Measurements from ENCODE around the gene VPS4B. TPM values are rescaled to one million over a fixed set of nuclear protein-coding genes. Genes with fewer than 3 reads are reported as not detected.

Gene VPS4B
- total RNA-seq, 1 experiment from 2014 or later = 60.2 TPM

DNA sequence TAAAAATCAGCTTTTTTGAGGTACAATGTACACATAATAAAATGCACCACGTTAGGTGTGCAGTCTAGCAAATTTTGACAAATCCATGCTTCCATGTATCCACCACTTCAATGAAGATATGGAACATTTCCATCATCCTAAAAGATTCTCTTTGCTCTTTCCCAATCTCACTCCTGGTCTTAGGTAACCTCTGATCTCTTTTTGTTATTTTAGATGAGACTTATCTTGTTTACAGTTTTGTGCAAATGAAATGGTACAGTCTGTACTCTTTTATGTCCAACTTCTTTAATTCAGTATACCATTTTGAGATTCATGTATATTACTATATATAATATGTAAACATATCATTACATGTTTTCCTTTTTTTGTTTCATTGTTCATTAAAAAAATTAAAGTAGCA, 38.1 kb upstream of the VPS4B start:
- Mint-ChIP-seq H3K4me3 (no peak overlapping the region), H3K9me3 (no peaks in the 10 kb centered on the region; a peak in 1 of 5 replicates), H3K27me3 (ENCODE audit: low read depth) (no peaks in the 10 kb centered on the region; the same call in 1 of the 2 replicates), H3K27ac (no peak overlapping the region), H3K4me1 (no peaks in the 10 kb centered on the region), H3K36me3 (ENCODE audit: insufficient read depth in 1 of 3, low read depth in 3 of 3) (no peaks in the 10 kb centered on the region)
- Histone ChIP-seq H4K20me1 (ENCODE audit: control insufficient read depth, insufficient read depth, insufficient read length) (no peaks in the 10 kb centered on the region), H3K27me3 (ENCODE audit: insufficient read depth, low read length) (no peaks in the 10 kb centered on the region), H2BK15ac (ENCODE audit: low read depth, low read length) (no peak overlapping the region), H4K8ac (replicated peaks; ENCODE audit: insufficient read length, low read depth, low read length) (no peak overlapping the region), H3K27ac (ENCODE audit: insufficient read length, low read depth, low read length) (no peak overlapping the region), H3K9ac (ENCODE audit: extremely low read depth, insufficient read length, low read length) (no peak overlapping the region), H3T11ph (ENCODE audit: low read length) (no peak overlapping the region), H3K14ac (ENCODE audit: insufficient read depth, low read length) (no peak overlapping the region), H3K4me2 (ENCODE audit: insufficient read depth, insufficient read length, low read length) (no peak overlapping the region), H2BK12ac (ENCODE audit: insufficient read length, low read depth, low read length) (no peak overlapping the region), H3K23me2 (ENCODE audit: insufficient read length, low read depth, low read length, poor library complexity, severe bottlenecking) (no peaks in the 10 kb centered on the region), H4K5ac (ENCODE audit: insufficient read length, low read depth, low read length) (no peak overlapping the region), H2AK5ac (ENCODE audit: insufficient read length, low read length) (no peak overlapping the region), H3K56ac (ENCODE audit: insufficient read length, low read depth, low read length) (no peak overlapping the region), H3K4me1 (ENCODE audit: insufficient read depth, low read length) (no peaks in the 10 kb centered on the region), H2BK120ac (ENCODE audit: low read depth, low read length, poor library complexity, severe bottlenecking) (no peak overlapping the region), H3K79me2 (ENCODE audit: insufficient read depth, low read length) (no peaks in the 10 kb centered on the region), H3K23ac (ENCODE audit: insufficient read length, low read depth, low read length) (no peak overlapping the region), H3K79me1 (ENCODE audit: insufficient read depth, low read depth, low read length, poor library complexity, severe bottlenecking) (no peaks in the 10 kb centered on the region), H4K91ac (ENCODE audit: insufficient read length, low read depth, low read length) (no peak overlapping the region), H2BK20ac (ENCODE audit: low read depth, low read length, poor library complexity, severe bottlenecking) (no peak overlapping the region), H2AFZ (ENCODE audit: low read length) (no peak overlapping the region), H2BK5ac (ENCODE audit: insufficient read length, low read length) (no peak overlapping the region), H3K9me3 (ENCODE audit: control insufficient read depth, low read depth, low read length) (no peaks in the 10 kb centered on the region), H3K18ac (ENCODE audit: insufficient read length, low read depth, low read length) (no peak overlapping the region), H3K4ac (ENCODE audit: low read depth, low read length) (no peak overlapping the region)
- TF ChIP-seq, protein P1, sequence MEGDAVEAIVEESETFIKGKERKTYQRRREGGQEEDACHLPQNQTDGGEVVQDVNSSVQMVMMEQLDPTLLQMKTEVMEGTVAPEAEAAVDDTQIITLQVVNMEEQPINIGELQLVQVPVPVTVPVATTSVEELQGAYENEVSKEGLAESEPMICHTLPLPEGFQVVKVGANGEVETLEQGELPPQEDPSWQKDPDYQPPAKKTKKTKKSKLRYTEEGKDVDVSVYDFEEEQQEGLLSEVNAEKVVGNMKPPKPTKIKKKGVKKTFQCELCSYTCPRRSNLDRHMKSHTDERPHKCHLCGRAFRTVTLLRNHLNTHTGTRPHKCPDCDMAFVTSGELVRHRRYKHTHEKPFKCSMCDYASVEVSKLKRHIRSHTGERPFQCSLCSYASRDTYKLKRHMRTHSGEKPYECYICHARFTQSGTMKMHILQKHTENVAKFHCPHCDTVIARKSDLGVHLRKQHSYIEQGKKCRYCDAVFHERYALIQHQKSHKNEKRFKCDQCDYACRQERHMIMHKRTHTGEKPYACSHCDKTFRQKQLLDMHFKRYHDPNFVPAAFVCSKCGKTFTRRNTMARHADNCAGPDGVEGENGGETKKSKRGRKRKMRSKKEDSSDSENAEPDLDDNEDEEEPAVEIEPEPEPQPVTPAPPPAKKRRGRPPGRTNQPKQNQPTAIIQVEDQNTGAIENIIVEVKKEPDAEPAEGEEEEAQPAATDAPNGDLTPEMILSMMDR (conservative IDR thresholded peaks at IDR 0.05) = no peak
- WGBS (ENCODE audit: extremely low coverage, insufficient read length, low lambda C conversion rate) = no CpG with 5 or more reads among the region's 1 CpG
- DNase-seq = no peak

Measured in H9 (cell line).